ENCODE results near the gene SNAPC2. TPM values are rescaled to one million over a fixed set of nuclear protein-coding genes. Genes with fewer than 3 reads are reported as not detected.
A peak's percentile ranks its signal among the peaks of the same experiment; 100 is the strongest.
"Not testable (repeated sequence)": the region's sequence is repeated elsewhere in the genome, so short reads cannot be mapped to it uniquely, and the experiment has no call there.

SNAPC2 gene
- total and polyA plus RNA-seq, 2 of the 13 experiments (the other 11 are each of a cell fraction or from before 2014, with no cell fraction given), result 10.2 to 12.7 TPM

- CTCF ChIA-PET (ENCODE audit: low intra/inter-chr PET ratio, low total read pairs); H3K27ac ChIP-seq (ENCODE audit: extremely low read length, insufficient read depth, low read length); H2AFZ ChIP-seq (ENCODE audit: low read length); H3K4me3 ChIP-seq (replicated peaks in 1 of 3; ENCODE audit: insufficient read depth in 1 of 3, low read depth in 2 of 3, low read length in 3 of 3); ATAC-seq; DNase-seq (ENCODE audit: low spot score); H3K9me3 ChIP-seq (ENCODE audit: low read length); intact Hi-C loops (cut with micrococcal nuclease; ENCODE audit: unreplicated experiment); BruUV-seq (replicated peaks); H3K79me2 ChIP-seq (ENCODE audit: insufficient read depth, low read length); H4K20me1 ChIP-seq (ENCODE audit: insufficient read depth, low read length); H3K4me2 ChIP-seq (ENCODE audit: low read depth, low read length); in situ Hi-C loops (cut with HindIII; ENCODE audit: extremely low pct_ligation_motif_present, low pct_unique_long_range_greater_than_20kb); H3K27me3 ChIP-seq (ENCODE audit: control insufficient read depth in 1 of 2, insufficient read depth in 2 of 2, low read length in 2 of 2); H3K9ac ChIP-seq (ENCODE audit: insufficient read depth, low read depth, low read length); FAIRE-seq; H3K4me1 ChIP-seq (ENCODE audit: insufficient read depth, low read length): not testable (repeated sequence)
- TF ChIP-seq JUNB (CRISPR knock-in tag; IDR thresholded peaks at IDR 0.05; ENCODE audit: borderline replicate concordance) (0 out of 2 replicates have a peak, but pooled peaks have one; percentile 40), ZNF460 (CRISPR knock-in tag; IDR thresholded peaks at IDR 0.05; ENCODE audit: borderline replicate concordance) (peak; percentile 77), ZNF362 (CRISPR knock-in tag; IDR thresholded peaks at IDR 0.05; ENCODE audit: borderline replicate concordance) (0 out of 2 replicates have a peak, but pooled peaks have one; percentile 30), ATF3 (CRISPR knock-in tag; IDR thresholded peaks at IDR 0.05) (0 out of 2 replicates have a peak, but pooled peaks have one; percentile 28), ZNF121 (CRISPR knock-in tag; IDR thresholded peaks at IDR 0.05) (peak; percentile 67), FOSL2 (CRISPR knock-in tag; IDR thresholded peaks at IDR 0.05) (peak; percentile 88), ZNF770 (CRISPR knock-in tag; IDR thresholded peaks at IDR 0.05) (peak; percentile 91), ZNF768 (CRISPR knock-in tag; IDR thresholded peaks at IDR 0.05) (0 out of 2 replicates have a peak, but pooled peaks have one; percentile 12), ZMYM3 (CRISPR knock-in tag; IDR thresholded peaks at IDR 0.05) (0 out of 2 replicates have a peak, but pooled peaks have one; percentile 31)
- H3K36me3 ChIP-seq (replicated peaks in 1 of 2; ENCODE audit: control insufficient read depth in 1 of 2, insufficient read depth in 2 of 2, low read length in 2 of 2), result peaks cover 30 to 47% of the 10 kb centered on the region in 2 experiments; a peak in 4 of 5 replicates
- 85% methylated on average over 7 of the region's 11 CpGs for WGBS (ENCODE audit: low lambda C conversion rate)
- POLR2A ChIA-PET, result interaction anchor here (1.1 to 5.2 kb wide), 4 partner anchors 10 to 61 kb away, joined by 3 to 57 read pairs (median 20); partner anchors contain the start of genes MAP2K7, SNAPC2 and TIMM44
These were observed 9.9 kb downstream of the SNAPC2 start for GRCh38 chr19:7930030-7930429.
